Measurements from ENCODE around the gene MTMR3.
"Not testable (repeated sequence)": the region's sequence is repeated elsewhere in the genome, so short reads cannot be mapped to it uniquely, and the experiment has no call there.

MTMR3 gene

DNA sequence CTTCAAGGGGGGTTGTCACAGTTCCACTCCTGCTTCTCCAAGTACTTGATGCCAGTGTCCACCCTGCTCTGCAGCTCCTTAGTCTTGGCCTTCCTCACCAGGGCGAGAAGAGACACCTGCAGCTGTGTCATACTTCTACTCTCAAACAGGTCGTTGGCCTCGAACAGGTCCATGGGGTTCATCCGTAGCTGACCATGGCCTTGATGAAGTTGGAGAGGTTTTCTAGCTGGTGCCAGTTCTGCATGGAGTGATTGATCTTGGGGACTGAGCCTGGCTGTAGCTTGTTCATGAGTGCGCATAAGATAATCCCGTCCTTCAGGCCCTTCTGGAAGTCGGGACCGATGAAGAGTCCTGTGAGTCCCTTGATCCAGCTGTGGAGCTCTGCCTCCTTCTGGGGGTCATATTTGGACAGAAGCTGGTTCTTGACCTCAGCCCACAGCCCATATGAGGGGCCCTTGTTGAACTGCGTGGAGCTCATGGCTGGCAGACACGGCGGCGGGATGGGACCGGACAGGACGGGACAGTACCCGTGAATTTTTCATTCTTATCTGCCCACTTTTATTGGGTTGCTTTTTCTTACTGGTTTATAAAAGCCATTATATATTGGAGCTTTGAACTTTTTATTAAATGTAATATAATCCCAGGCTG, 163.9 kb downstream of the MTMR3 start:
- no peak for DNase-seq (ENCODE audit: low read depth, low spot score)

DNA sequence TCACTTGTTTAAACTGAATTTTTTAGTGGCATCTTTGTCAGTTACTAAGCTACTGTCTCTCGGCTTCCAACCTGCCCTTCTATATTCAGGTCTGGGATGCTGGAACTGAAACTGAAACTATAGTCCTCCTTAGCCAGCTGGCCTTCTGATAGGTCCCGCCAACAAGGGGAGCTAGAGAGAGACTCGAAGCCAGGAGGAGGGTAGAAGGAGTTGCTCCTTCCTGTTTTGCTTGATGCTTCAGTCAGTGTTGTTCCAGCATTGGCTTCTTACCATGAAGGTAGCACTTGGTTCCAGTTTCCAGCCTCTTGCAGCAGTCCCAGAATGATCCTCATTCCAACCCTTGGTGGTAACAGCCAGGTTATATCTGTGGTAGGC, 164.4 kb downstream of the MTMR3 start:
- no peak for DNase-seq (ENCODE audit: low read depth, low spot score)

DNA sequence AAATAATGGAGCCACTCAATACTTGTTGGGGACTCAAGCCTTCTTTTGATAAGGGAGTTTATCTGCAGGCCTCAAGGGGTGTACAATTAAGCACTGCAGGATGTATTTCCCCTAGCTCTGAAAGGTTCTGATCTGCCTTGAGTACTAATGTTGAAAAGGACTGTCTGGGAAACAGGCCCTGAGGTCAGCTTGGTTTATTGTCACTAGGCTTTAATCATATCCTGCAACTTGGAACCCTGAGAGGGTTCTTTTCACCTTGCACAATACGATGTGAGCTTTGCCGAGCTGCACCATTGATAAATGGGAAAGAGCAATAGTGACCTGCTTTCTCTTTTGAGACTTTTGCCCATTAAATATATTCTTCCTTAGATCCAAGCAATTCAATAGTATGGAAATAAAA, 165.7 kb downstream of the MTMR3 start:
- DNase-seq (ENCODE audit: low read depth, low spot score) = no peak

DNA sequence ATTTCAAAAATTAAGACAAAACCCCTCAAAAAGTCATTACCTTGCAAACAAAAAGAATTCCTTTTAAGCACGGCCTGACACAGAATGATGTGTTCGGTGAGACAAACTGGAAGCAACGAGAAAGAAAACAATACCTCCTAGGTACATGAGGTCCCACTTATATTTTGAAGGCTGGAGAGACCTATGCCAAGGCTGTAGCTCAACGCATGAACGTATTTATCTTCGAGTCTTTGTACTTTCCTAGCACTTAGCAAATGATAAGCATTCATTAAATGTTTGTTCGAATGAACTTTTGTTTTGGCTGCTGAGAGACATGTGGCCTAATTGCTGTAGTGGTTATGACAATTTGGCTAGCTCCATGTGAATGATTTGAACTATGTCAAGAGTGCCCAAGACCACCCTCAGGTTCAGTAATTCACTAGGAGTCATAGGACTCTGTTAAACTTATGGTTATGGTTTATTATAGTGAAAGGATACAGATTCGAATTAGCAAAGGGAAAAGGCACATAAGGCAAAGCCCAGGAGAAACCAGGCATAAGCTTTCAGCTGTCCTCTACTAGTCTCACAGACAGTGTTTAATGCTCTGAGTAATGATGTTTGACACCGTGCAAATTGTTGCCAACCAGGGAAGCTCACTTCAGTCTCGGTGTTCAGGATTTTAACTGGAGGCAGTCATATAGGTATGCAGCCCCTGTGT, 171.2 kb downstream of the MTMR3 start:
- no peak for DNase-seq (ENCODE audit: low read depth, low spot score)

DNA sequence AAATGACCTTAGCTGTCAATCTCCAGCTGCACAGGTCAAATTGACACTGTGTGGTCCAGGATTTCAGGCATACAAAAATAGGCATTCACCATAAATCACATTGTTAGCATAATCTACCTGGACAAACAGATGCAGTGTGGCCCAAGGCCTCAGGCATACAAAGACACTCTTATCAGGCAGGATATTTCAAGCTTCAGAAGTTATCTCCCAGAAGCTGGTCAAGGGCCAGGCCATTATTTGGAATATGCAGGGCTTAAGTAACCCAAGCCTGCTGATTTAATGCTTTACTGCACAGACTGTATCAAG, 171.7 kb downstream of the MTMR3 start:
- DNase-seq (ENCODE audit: low read depth, low spot score) = no peak

DNA sequence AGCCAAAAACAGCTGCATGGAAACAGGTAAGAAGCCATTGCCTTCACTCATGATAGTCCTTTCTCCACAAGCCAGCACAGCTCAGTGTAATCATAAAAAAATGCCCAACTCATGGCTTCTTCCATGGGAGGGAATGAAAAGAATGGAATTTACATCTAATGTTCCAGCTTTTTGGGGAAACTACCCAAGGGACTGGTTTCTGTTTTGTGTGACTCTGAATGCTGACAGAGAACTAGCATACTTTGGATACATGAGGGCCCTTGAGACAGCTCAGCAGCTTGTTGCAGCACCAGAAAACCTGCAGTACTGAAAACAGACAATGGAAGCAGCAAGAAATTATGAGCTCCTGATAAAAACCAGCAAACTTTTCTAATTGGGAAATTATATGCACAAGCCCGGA, 173.0 kb downstream of the MTMR3 start:
- DNase-seq (ENCODE audit: low read depth, low spot score) = no peak

DNA sequence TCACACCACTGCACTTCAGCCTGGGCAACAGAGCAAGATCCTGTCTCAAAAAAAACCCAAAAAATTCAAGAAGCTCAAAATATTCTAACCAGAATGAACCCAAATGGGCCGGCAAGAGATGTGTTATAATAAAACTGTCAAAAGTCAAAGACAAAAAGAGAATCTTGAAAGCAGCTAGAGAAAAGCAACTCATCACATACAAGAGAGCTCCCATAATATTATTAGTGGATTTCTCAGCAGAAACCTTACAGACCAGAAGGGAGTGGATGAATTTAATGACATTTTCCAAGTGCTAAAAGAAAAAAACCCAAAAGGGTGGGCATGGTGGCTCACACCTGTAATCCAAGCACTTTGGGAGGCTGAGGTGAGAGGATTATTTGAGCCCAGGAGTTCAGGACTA, 174.4 kb downstream of the MTMR3 start:
- no peak for DNase-seq (ENCODE audit: low read depth, low spot score)

DNA sequence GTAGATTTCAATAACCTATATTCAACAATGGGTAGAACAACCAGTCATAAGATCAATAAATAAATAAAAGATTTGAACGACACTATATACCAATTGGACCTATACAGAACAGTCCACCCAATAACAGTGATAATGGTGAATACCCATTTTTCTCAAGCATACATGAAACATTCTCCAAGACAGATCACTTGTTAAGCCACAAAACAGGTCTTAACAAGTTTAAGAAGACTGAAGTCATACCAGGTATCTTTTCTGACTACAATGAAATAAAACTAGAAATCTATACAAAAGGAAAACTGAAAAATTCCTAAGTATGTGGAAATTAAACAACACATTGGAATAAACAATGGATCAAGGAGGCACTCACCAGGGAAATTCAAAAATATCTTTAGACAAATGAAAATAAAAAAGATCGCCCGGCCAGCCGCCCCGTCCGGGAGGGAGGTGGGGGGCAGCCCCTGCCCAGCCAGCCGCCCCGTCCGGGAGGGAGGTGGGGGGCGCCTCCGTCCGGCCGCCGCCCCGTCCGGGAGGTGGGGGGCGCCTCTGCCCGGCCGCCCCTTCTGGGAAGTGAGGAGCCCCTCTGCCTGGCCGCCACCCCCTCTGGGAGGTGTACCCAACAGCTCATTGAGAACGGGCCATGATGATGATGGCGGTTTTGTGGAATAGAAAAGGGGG, 176.5 kb downstream of the MTMR3 start:
- DNase-seq (ENCODE audit: low read depth, low spot score) = not testable (repeated sequence)

DNA sequence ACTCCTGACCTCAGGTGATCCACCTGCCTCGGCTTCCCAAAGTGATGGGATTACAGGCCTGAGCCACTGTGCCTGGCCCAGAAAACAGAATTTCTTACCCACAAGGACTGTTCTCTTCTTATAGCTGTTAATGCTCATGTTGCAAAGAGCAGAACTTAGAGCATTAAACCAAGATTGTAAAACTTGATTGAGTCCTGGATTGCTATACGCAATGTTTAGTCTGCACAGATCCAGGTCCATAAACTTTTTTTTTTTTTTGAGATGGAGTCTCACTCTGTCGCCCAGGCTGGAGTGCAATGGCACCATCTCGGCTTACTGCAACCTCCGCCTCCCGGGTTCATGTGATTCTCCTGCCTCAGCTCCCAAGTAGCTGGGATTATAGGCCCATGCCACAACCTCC, 178.1 kb downstream of the MTMR3 start:
- DNase-seq (ENCODE audit: low read depth, low spot score) = not testable (repeated sequence)

DNA sequence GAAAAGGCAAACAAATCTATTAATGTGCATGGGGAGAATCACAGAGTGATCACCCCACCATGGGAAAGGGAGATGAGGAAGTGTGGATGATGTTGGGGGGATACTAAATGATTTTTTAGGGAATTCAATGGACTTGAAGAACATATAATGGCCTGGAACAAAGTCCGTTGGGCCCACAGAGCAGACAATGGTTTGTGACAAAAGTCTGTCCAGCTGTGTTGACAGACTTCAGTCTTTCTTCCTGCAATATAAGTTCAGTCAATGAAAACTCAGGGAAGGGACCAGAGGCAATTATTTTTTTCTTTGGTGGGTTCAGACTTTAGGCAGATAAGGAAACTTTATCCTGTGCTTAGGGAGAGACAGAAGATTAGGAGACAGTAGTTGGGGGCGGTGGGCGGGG, 179.3 kb downstream of the MTMR3 start:
- no peak for DNase-seq (ENCODE audit: low read depth, low spot score)

DNA sequence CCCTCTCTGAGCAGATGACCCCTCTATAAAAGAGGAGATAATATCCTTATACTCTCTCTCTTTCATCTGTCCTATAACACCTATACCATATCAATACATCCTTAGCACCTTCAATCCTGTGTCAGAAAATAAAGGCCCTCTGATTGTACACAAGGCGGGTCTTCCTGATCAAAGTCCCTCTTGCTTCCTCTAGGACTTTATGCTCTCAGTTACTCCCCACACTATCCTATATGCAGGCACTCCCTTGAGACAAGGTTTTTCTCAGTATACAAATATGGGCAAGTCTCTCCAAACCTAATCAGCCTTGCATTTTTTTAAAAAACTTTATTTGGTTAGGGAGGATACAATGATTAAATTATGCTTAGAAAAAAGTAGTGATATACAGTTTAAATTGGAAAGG, 180.0 kb downstream of the MTMR3 start:
- DNase-seq (ENCODE audit: low read depth, low spot score) = no peak

DNA sequence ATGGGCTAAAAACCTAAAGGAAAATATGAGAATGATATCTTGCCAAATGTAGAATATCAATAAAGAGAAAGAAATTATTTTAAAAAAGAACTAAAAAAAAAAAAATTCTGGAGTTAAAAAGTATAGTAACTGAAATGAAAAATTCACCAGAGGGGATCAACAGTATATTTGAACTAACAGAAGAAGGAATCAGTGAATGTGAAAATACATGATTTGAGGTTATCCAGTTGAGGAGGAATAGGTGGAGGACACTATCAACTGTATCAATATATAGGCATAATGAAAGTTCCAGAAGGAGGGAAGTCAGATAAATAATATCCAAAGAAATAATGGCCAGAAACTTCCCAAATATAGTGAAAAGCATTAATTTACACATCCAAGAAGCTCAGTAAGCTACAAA, 181.2 kb downstream of the MTMR3 start:
- no peak for DNase-seq (ENCODE audit: low read depth, low spot score)

DNA sequence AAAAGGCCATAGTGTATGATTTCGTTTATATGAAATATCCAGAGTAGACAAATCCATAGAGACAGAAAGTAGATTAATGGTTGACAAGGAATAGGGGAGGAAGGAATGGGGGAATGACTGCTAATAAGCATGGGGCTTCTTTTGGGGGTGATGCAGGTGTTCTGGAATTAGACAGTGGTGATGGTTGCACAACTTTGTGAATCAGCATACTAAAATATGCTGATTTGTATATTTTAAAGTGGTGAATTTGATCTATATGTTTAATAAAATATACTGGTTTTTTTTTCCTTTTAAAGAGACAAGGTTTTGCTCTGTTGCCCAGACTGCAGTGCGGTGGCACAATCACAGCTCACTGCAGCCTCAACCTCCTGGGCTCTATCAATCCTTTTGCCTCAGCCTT, 190.8 kb downstream of the MTMR3 start:
- no peak for DNase-seq (ENCODE audit: low read depth, low spot score)

DNA sequence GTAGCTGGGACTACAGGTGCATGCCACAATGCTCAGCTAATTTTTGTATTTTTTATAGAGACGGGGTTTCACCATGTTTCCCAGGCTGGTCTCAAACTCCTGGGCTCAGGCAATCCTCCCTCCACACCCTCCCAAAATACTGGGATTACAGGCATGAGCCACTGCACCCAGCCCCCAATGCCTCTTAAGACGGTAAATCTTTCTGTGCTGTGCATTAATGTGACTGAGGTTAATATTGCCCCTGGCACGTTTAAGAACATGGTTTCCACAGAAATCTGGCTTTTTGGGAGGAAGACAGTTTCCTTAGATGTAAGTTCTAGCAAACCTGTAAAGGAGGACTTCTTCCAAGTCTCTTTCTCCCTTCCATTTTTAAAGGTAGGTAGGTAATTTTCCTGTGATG, 191.2 kb downstream of the MTMR3 start:
- DNase-seq (ENCODE audit: low read depth, low spot score) = no peak

DNA sequence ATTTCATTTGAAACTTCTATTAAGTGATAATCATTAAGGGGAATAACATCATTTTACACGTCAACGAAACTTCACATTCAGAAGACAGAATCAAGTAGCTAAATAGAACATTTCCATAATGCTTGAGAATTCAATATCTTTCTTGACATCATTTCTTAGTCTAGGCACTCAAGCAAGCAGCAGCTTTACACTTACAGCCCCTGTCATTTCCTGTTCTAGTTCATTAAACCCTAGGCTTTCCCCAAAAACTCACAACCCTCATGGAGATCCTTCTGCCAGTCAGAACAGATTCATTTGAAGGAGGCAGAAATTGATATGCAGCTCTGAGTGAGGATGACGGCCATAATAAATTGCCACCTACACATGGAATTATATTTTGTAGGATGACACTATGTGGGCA, 192.0 kb downstream of the MTMR3 start:
- DNase-seq (ENCODE audit: low read depth, low spot score) = no peak

DNA sequence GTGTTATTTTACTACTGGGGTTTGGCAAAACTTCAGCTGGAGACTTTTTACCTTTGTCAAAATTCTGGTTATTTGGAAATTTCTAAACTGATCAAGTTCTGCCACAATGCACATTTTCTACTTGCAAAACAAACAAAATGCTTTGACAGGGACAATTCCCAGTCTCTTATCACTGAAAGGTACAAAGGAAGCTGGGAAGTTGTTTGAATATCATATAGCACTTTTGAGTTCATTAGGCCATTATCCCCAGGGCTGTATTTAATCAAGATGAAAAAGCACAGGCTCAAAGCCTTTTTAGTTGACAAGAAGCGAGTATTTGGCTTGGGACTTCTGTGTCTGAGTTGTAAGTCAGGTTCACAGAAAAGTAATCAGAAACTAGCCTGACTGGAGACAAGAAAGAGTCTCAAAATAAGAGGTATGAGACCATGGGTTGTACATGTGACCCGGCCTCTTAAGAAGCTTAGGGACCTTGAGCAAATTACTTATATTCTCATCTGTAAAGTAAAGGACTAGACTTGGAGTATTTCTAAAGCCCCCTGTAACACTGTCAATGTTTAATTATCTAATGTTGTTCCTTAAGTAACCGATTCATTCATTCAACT, 194.4 kb downstream of the MTMR3 start:
- DNase-seq (ENCODE audit: low read depth, low spot score) = no peak

DNA sequence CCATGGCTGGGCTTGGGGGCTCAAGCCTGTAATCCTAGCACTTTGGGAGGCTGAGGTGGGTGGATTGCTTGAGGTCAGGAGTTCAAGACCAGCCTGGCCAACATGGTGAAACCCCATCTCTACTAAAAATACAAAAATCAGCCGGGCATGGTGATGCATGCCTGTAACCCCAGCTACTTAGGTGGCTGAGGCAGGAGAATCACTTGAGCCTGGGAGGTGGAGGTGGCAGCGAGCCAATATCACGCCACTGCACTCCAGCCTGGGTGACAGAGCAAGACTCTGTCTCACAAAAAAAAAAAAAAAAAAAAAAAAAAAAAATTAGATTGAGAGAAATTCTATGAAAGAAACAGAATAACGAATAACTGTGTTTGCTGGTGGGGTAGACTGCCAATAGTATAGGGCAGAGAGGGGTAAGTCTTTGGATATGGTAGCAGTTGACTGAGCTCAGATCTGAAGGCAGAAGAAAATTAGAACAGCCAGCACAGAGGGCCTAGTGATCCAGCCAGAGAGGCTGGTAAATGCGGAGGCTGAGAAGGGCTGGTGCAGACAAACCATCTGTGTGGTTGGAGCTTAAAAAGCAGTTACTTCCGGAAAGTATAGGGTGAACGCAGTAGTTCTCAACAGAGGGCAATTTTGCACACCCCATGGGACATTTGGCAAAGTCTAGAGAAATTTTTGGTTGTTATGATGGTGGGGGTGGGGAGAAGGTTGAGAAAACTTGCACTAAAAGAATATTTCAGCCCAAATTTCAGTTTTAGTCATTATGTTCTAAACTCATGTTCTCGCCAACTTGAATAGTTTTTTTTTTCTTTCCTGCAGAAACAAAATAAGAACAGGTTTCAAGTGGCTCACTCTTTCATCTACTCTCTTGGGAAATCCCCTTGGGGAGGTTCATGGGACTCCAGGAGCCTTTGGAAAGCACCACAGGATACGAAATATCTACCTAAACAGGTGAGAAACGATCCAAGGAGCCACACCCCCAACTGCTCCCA, 195.6 kb downstream of the MTMR3 start:
- no peak for DNase-seq (ENCODE audit: low read depth, low spot score)

DNA sequence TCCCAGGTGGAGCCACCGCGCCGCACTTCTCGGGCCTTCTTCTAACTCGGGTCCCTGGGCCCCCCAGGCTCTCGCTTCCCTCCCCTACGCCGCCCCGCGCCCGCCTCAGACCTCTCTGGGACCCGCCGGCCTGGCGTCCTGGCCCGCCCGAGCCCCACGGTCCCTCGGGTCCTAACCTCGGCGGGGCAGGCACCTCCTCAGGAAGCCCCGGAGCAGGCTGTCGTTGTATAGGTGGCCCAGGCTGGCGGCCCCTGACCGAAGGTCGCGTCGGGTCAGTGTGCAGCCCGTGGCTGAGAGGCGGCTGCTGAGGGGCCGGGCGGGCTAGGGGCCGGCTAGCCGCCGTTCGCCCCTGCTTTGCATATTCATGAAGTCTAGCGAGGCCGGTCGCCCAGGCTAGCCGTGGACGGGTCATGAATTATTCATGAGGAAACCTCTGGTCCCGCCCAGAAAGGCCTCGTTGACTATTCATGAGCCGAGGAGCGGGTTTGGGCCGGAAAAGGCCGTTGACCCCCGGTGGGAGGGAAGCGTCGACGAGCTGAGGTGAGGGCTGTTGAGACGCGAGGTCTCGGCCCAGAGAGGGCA, 197.1 kb downstream of the MTMR3 start, which contains the start of gene HORMAD2:
Gene HORMAD2, plus strand, starts transcription at position 513 of the 582 bp plus-strand sequence. CDS start 13,489 bp downstream, outside the sequence.
- DNase-seq (ENCODE audit: low read depth, low spot score) = peak; percentile 95

Data from astrocyte of the hippocampus (primary cell).